ENCODE data around the gene TRAPPC10. TPM values are rescaled to one million over a fixed set of nuclear protein-coding genes. Genes with fewer than 3 reads are reported as not detected.

TRAPPC10 gene
- total RNA-seq, 1 donor from 2014 or later, result 41.7 TPM

GRCh38 chr21:44035244-44035643 is 23.1 kb downstream of the TRAPPC10 start:
- Mint-ChIP-seq H3K27me3 (ENCODE audit: unreplicated experiment) (no peaks in the 10 kb centered on the region), H3K4me1 (ENCODE audit: unreplicated experiment) (peaks cover 2% of the 10 kb centered on the region), H3K9me3 (ENCODE audit: unreplicated experiment) (no peaks in the 10 kb centered on the region), H3K36me3 (ENCODE audit: unreplicated experiment) (peaks cover 30% of the 10 kb centered on the region), H3K4me3 (ENCODE audit: unreplicated experiment) (no peak overlapping the region), H3K27ac (ENCODE audit: unreplicated experiment) (no peak overlapping the region)
- no peak for DNase-seq (ENCODE audit: extremely low spot score, unreplicated experiment)
- TF ChIP-seq CTCF (IDR thresholded peaks at IDR 0.05), result no peak

- Mint-ChIP-seq H3K4me3 (ENCODE audit: unreplicated experiment) (no peak overlapping the region), H3K9me3 (ENCODE audit: unreplicated experiment) (no peaks in the 10 kb centered on the region), H3K27me3 (ENCODE audit: unreplicated experiment) (no peaks in the 10 kb centered on the region), H3K27ac (ENCODE audit: unreplicated experiment) (no peak overlapping the region), H3K36me3 (ENCODE audit: unreplicated experiment) (peaks cover 27% of the 10 kb centered on the region), H3K4me1 (ENCODE audit: unreplicated experiment) (no peaks in the 10 kb centered on the region)
- DNase-seq (ENCODE audit: extremely low spot score, unreplicated experiment), result no peak
- no peak for TF ChIP-seq CTCF (IDR thresholded peaks at IDR 0.05)
These were observed 26.0 kb downstream of the TRAPPC10 start for GRCh38 chr21:44038063-44038462.

GRCh38 chr21:44039828-44040227 is 27.7 kb downstream of the TRAPPC10 start:
- no peak for TF ChIP-seq CTCF (IDR thresholded peaks at IDR 0.05)
- H3K36me3 Mint-ChIP-seq (ENCODE audit: unreplicated experiment), result peaks cover 19% of the 10 kb centered on the region
- H3K27me3 Mint-ChIP-seq (ENCODE audit: unreplicated experiment), result no peaks in the 10 kb centered on the region
- H3K4me3 Mint-ChIP-seq (ENCODE audit: unreplicated experiment), result no peak overlapping the region
- H3K9me3 Mint-ChIP-seq (ENCODE audit: unreplicated experiment), result no peaks in the 10 kb centered on the region
- DNase-seq (ENCODE audit: extremely low spot score, unreplicated experiment), result no peak
- peaks cover 2% of the 10 kb centered on the region for H3K4me1 Mint-ChIP-seq (ENCODE audit: unreplicated experiment)
- no peak overlapping the region for H3K27ac Mint-ChIP-seq (ENCODE audit: unreplicated experiment)

- Mint-ChIP-seq H3K4me3 (ENCODE audit: unreplicated experiment) (no peak overlapping the region), H3K27me3 (ENCODE audit: unreplicated experiment) (no peaks in the 10 kb centered on the region), H3K27ac (ENCODE audit: unreplicated experiment) (no peak overlapping the region), H3K9me3 (ENCODE audit: unreplicated experiment) (no peaks in the 10 kb centered on the region), H3K36me3 (ENCODE audit: unreplicated experiment) (peaks cover 13% of the 10 kb centered on the region), H3K4me1 (ENCODE audit: unreplicated experiment) (peaks cover 5% of the 10 kb centered on the region)
- DNase-seq (ENCODE audit: extremely low spot score, unreplicated experiment), result no peak
- no peak for TF ChIP-seq CTCF (IDR thresholded peaks at IDR 0.05)
These were observed 31.5 kb downstream of the TRAPPC10 start for GRCh38 chr21:44043613-44044012.

GRCh38 chr21:44046734-44047133 is 34.6 kb downstream of the TRAPPC10 start:
- peaks cover 8% of the 10 kb centered on the region for H3K36me3 Mint-ChIP-seq (ENCODE audit: unreplicated experiment)
- TF ChIP-seq CTCF (IDR thresholded peaks at IDR 0.05), result no peak
- H3K27me3 Mint-ChIP-seq (ENCODE audit: unreplicated experiment), result no peaks in the 10 kb centered on the region
- H3K27ac Mint-ChIP-seq (ENCODE audit: unreplicated experiment), result no peak overlapping the region
- DNase-seq (ENCODE audit: extremely low spot score, unreplicated experiment), result no peak
- no peak overlapping the region for H3K4me3 Mint-ChIP-seq (ENCODE audit: unreplicated experiment)
- H3K4me1 Mint-ChIP-seq (ENCODE audit: unreplicated experiment), result peaks cover 30% of the 10 kb centered on the region
- H3K9me3 Mint-ChIP-seq (ENCODE audit: unreplicated experiment), result no peaks in the 10 kb centered on the region
